Activated CD4-positive, alpha-beta T cell treated with anti-CD3 and anti-CD28 coated beads for 36 hours (primary cell): ENCODE results near the gene LSM11. TPM values are rescaled to one million over a fixed set of nuclear protein-coding genes. Genes with fewer than 3 reads are reported as not detected.

ENCODE experiments used
- ATAC-seq: fragments of 200-7000 bp; cut with Tn5 transposase; one replicate; pipeline ENCODE4 v1.10.0; 2021; ENCODE audit warnings: mild to moderate bottlenecking, moderate library complexity
- CTCF ChIA-PET: fragments of 350-600 bp; sonication (Branson Sonifier 250); formaldehyde crosslinking; loops from one replicate; lab custom pipeline; 2021; ENCODE audit warnings: antibody characterized with exemption; lab: Charles Lee
- POLR2A ChIA-PET: fragments of 350-600 bp; sonication (Branson Sonifier 250); formaldehyde crosslinking; loops from one replicate; lab custom pipeline; 2021; ENCODE audit warnings: antibody characterized with exemption, inconsistent platforms; lab: Charles Lee
- DNase-seq: peaks from one replicate; pipeline ENCODE4 v3.0.0-alpha.2; 2020
- H3K27ac Mint-ChIP-seq: one replicate; pipeline ENCODE4 v1.8.0; 2021; ENCODE audit warnings: mixed read lengths
- H3K27me3 Mint-ChIP-seq: one replicate; pipeline ENCODE4 v1.8.0; 2021; ENCODE audit warnings: mixed read lengths
- H3K36me3 Mint-ChIP-seq: one replicate; pipeline ENCODE4 v1.8.0; 2021; ENCODE audit warnings: low read depth, mixed read lengths
- H3K4me1 Mint-ChIP-seq: one replicate; pipeline ENCODE4 v1.8.0; 2021; ENCODE audit warnings: mixed read lengths
- H3K4me3 Mint-ChIP-seq: one replicate; pipeline ENCODE4 v1.8.0; 2021; ENCODE audit warnings: mild to moderate bottlenecking, moderate library complexity, mixed read lengths
- H3K9me3 Mint-ChIP-seq: one replicate; pipeline ENCODE4 v1.8.0; 2021; ENCODE audit warnings: low read depth, mixed read lengths
- intact Hi-C, 2 experiments: fragments of 100-400 bp; cut with DNase I in 1 of 2; cut with micrococcal nuclease in 1 of 2; formaldehyde crosslinking; loops; one replicate each; pipeline versions ENCODE4 v1.14.2 to v1.15.1; 2022 to 2024; cut with DNase I, micrococcal nuclease
- total RNA-seq, 2 experiments: library from RNA; stranded (reverse); gene quantifications; one replicate each; pipeline ENCODE4 v1.2.3, GENCODE V29; 2021

The LSM11 gene
- total RNA-seq, 2 experiments from 2014 or later = 6.2 to 8.0 TPM

DNA sequence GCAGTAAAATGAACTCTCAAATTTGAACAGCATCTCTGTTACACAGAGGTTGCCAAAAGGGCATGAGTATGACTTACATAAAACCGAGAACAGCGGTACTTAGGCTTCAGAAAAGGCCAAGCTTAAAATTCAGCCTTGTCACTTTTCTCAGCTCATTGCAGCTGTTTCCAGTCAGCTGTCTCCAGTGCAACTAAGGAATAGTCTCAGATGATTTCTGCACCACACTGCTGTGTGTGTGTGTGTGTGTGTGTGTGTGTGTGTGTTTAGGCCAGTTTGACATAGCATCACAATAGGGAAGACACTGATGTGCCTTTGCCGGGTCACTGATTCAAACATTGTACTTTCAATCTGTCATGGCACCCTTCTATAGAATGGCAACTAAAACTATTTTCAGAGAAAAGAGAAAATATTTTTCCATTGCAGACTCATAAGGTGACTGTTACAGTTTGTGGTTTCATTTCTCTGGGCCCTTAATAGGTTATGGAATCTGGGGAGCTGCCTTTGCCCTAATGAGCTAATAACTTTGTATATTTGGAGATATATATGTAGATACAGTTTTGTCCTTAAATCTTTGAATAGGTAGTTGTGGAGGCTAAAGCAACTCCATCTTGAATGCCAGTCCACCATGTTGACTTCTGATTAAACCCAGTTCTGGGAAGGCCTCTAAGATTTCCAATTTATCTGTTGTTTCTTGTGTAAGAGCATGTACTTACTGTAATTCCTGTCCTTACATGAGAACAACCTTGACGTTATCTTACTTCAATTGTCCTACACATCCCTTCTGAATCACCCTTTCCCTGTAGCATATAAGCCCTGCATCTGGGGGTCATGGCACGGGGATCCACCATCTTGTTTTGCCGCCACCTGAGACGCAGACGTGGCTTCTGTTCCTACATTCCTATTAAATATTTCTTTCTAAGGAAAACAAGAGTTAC lies 4.5 kb downstream of the LSM11 start:
- Mint-ChIP-seq H3K4me1 (peaks cover 50% of the 10 kb centered on the region), H3K27ac (peak overlapping the region; percentile 70), H3K9me3 (no peaks in the 10 kb centered on the region), H3K27me3 (no peaks in the 10 kb centered on the region), H3K36me3 (peaks cover 13% of the 10 kb centered on the region), H3K4me3 (no peak overlapping the region)
- DNase-seq = no peak
- ATAC-seq = peak; percentile 20
- CTCF ChIA-PET = interaction anchor here (0.7 to 1.6 kb wide), 7 partner anchors 10 to 316 kb away, joined by 4 to 8 read pairs (median 4); no protein-coding TSS in a partner anchor
- intact Hi-C loops = no loop called here
- POLR2A ChIA-PET = interaction anchor here (0.6 to 1.0 kb wide), 3 partner anchors 151 to 562 kb away, joined by 3 to 6 read pairs (median 3); no protein-coding TSS in a partner anchor

DNA sequence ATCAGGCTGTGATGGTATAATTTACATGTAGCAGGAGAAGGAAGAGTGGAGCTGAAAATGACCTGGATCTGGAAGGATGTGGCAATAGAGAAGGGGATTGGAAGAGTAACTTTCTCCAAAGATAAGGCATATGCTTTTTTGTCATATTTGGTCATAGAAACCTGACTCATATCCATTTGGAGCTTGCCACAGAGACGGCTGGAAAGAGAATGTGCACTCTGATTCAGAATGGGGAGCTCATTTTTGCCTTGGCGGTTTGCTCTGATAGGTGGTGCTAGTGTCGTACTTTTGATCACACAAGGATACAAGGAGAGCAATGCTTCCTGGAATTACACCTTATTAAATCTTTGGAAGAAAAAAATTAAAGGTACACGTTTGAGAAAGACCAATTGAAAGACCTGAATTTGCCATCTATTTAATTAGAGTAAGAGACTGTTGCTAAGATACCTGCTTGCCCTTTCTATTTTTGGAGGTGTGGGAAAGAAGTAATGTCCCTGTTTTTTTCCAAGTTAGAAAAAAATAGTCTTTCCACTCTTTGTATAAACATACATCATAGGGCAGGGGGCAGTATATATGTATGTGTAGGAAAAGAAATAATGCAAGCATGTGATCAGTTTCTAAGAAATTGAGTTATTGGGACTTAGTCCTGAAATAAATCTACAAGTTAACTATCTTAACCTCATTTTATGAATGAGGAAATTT lies 5.4 kb downstream of the LSM11 start:
- intact Hi-C loops = no loop called here
- Mint-ChIP-seq H3K4me1 (peaks cover 49% of the 10 kb centered on the region), H3K27ac (peak overlapping the region; percentile 32), H3K27me3 (no peaks in the 10 kb centered on the region), H3K4me3 (no peak overlapping the region), H3K36me3 (peaks cover 17% of the 10 kb centered on the region), H3K9me3 (no peaks in the 10 kb centered on the region)
- ATAC-seq (peak; percentile 34), DNase-seq (peak; percentile 36)
- POLR2A ChIA-PET = interaction anchor here (0.6 to 0.7 kb wide), 2 partner anchors 18 to 196 kb away, joined by 3 to 5 read pairs; partner anchors contain the start of gene THG1L
- CTCF ChIA-PET = interaction anchor here (0.6 to 1.4 kb wide), 5 partner anchors 11 to 318 kb away, joined by 4 to 5 read pairs (median 4); no protein-coding TSS in a partner anchor

DNA sequence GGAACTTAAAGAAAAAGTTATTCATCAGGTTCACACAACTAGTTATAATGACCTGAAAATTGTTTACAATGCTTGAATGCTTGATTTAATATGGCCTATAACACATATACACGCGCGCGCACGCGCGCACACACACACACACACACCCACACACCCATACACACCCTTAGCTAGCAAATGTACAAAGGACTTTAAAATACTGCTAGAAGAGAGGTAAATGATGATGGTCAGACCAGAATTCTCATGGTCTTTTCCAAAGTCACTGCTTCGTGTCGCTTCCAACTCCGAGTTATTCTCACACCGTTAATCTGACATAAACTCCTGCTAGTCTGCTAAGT lies 5.9 kb downstream of the LSM11 start:
- H3K27ac Mint-ChIP-seq = no peak overlapping the region
- intact Hi-C loops = no loop called here
- H3K27me3 Mint-ChIP-seq = no peaks in the 10 kb centered on the region
- peaks cover 47% of the 10 kb centered on the region for H3K4me1 Mint-ChIP-seq
- H3K9me3 Mint-ChIP-seq = no peaks in the 10 kb centered on the region
- CTCF ChIA-PET = no interaction called here
- no peak for DNase-seq
- POLR2A ChIA-PET = interaction anchor here (0.6 kb wide), 1 partner anchor 16 kb away, joined by 3 read pairs; no protein-coding TSS in a partner anchor
- peaks cover 17% of the 10 kb centered on the region for H3K36me3 Mint-ChIP-seq
- no peak overlapping the region for H3K4me3 Mint-ChIP-seq
- ATAC-seq = no peak

DNA sequence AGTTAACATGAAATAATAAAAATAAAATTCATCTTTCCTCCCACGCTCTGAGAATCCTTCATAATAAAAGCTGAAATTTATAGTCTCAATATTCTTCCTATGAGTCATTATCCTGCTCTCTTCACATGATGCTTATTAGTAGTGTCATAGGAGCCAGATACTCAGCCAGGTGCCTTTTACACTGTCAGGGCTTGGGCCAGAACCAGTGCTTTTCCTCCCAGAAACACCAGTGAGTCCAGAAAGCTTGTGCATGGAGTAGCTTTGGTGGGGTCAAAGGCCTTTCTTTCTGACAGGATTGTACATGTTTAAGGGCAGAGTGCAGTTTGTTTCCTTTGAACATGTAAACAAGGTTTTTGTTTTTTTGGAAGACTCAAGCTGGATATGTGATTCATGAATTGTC lies 6.8 kb downstream of the LSM11 start:
- H3K27me3 Mint-ChIP-seq = no peaks in the 10 kb centered on the region
- H3K27ac Mint-ChIP-seq = no peak overlapping the region
- peaks cover 40% of the 10 kb centered on the region for H3K4me1 Mint-ChIP-seq
- no peaks in the 10 kb centered on the region for H3K9me3 Mint-ChIP-seq
- no peak for DNase-seq
- ChIA-PET POLR2A (no interaction called here), CTCF (interaction anchor here (1.0 to 1.2 kb wide), 2 partner anchors 9 to 12 kb away, joined by 3 to 6 read pairs; no protein-coding TSS in a partner anchor)
- H3K36me3 Mint-ChIP-seq = peaks cover 17% of the 10 kb centered on the region
- peak; percentile 33 for ATAC-seq
- no peak overlapping the region for H3K4me3 Mint-ChIP-seq
- intact Hi-C loops = no loop called here

DNA sequence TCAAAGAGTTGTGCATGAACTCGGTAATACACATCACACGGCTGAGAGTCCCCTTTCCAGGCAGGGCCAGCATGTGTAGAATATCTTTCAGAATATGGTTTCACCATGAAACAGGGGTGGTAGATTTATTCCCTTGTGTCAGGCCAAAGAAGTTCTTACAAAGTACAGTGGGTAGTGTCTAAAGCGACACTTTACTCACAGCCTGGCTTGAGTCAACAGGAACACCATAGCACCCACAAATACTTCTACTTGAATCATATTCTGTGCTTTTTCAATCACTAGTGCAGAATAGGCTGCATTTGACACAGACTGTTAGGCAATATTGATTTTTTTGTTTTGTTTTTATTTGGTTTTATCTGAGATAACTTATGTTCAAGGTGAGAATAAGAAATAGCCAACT lies 12.6 kb downstream of the LSM11 start:
- no peaks in the 10 kb centered on the region for H3K9me3 Mint-ChIP-seq
- ChIA-PET POLR2A (no interaction called here), CTCF (interaction anchor here (1.2 kb wide), 1 partner anchor 13 kb away, joined by 3 read pairs; the partner anchor contains the start of gene LSM11)
- H3K27me3 Mint-ChIP-seq = no peaks in the 10 kb centered on the region
- intact Hi-C loops = no loop called here
- no peak overlapping the region for H3K4me3 Mint-ChIP-seq
- ATAC-seq (no peak), DNase-seq (no peak)
- peaks cover 4% of the 10 kb centered on the region for H3K4me1 Mint-ChIP-seq
- H3K36me3 Mint-ChIP-seq = peaks cover 17% of the 10 kb centered on the region
- H3K27ac Mint-ChIP-seq = no peak overlapping the region

DNA sequence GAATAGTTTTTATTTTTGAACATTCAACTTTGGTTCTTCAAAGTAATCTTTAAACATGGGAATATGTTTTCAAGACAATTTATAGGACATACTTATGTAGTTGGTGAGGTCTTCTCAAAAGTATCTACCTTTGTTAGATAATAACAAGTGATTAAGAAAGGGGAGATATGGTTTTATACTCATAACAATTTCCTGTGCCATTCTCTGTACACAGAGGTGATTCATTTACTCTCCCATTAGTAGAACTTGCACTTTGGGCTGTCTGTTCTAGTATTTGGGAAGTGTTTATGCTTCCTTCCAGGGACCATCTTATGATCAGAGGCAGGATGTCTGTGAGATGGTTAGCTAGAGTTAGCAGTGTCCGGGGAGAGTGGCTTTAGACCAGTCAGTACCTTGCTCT lies 15.2 kb downstream of the LSM11 start:
- ChIA-PET CTCF (interaction anchor here (0.7 to 2.4 kb wide), 10 partner anchors 11 to 327 kb away, joined by 3 to 14 read pairs (median 4); no protein-coding TSS in a partner anchor), POLR2A (no interaction called here)
- Mint-ChIP-seq H3K4me3 (no peak overlapping the region), H3K27ac (no peak overlapping the region), H3K4me1 (peaks cover 7% of the 10 kb centered on the region), H3K9me3 (no peaks in the 10 kb centered on the region), H3K27me3 (no peaks in the 10 kb centered on the region), H3K36me3 (peaks cover 7% of the 10 kb centered on the region)
- DNase-seq (no peak), ATAC-seq (peak; percentile 47)
- intact Hi-C loops = no loop called here

DNA sequence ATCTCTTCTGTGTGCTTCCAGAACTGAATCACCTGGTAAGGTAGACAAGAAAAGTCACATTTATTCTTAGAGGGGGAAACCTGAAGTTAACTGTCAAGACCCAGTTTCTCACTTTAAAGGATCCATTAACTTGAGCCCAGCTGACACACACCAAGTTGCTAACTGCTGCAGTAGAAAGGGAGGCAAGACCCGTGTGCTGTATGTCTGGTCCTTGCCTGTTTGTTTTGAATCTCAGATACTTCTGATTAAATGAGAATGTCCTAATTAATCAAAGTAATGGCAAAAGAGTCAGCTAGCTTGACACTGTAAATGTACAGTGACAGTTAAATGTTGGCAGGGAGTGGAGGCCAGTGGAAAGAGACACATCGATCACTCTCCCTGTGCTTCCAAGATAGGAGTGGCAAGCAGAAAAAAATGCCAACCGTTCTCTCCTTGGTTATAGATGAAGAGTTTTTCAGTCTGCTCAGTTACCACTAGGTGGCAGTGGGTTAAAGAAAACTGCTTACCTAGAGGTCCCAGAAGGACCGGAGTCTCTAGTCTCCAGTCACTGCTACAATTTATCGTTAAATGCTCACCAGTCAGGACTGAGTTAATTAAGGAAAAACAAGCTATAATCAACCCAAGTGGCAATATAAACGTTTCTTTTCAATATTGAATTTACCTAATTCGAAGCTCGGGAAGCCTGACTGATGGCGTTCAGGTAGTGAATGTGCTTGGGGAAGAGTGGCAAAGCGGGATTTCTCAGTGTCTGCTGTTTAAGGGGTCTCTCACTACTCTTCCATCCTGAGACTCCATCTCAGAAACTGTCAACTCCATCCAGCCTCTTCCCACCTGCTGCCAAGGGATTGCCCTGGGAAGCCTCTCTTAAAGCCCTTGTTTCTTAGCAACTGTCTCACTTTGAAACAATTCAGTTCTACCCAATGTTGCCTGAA lies 18.4 kb downstream of the LSM11 start:
- Mint-ChIP-seq H3K4me1 (peaks cover 7% of the 10 kb centered on the region), H3K9me3 (no peaks in the 10 kb centered on the region), H3K36me3 (peaks cover 1% of the 10 kb centered on the region), H3K27me3 (no peaks in the 10 kb centered on the region), H3K4me3 (no peak overlapping the region), H3K27ac (no peak overlapping the region)
- ATAC-seq = peak; percentile 91
- peak; percentile 27 for DNase-seq
- ChIA-PET POLR2A (no interaction called here), CTCF (interaction anchor here (0.5 to 2.7 kb wide), 23 partner anchors 8 to 666 kb away, joined by 3 to 22 read pairs (median 4); partner anchors contain the start of gene THG1L)
- intact Hi-C loops = loop anchor here (1.0 to 2.0 kb wide), 3 partner anchors 187 to 233 kb away; no protein-coding TSS in a partner anchor

DNA sequence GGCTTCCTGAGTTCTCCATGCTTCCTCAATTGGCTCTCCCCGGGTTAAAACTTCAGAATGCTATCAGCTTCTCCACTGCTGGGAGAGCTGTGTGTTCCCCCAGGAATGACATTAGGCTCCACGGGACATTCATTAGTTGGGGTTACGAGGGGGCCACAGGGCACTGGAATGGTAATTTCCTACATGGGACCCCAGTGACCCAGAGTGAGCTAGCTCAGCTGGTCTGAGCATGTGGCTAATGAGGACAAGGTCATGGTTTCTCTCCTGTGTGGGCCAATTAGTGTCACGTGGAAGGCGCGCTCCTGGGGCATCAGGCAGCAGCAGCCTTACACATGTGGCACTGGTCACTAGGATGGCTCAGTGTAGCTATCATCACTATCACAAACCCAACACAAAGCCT lies 21.0 kb downstream of the LSM11 start:
- intact Hi-C loops = no loop called here
- POLR2A ChIA-PET = no interaction called here
- no peak overlapping the region for H3K27ac Mint-ChIP-seq

DNA sequence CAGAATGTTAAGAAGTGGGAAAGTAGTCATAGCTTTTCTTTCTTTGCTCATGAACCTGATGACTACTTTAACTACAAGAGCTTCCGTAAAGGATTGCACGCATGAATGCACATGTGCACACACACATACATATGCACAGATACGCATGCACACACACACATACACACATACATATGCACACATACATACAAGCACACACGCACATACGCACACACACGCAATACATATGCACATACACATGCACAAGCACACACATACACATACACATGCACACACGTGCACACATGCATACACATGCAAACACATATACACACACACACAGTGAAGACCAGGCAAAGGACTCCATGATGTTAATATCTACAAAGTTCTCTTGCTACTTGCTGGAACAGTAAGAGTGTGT lies 22.9 kb downstream of the LSM11 start:
- Mint-ChIP-seq H3K9me3 (no peaks in the 10 kb centered on the region), H3K27me3 (peaks cover 1% of the 10 kb centered on the region), H3K27ac (no peak overlapping the region), H3K36me3 (no peaks in the 10 kb centered on the region), H3K4me1 (peaks cover 5% of the 10 kb centered on the region), H3K4me3 (no peak overlapping the region)
- CTCF ChIA-PET = interaction anchor here (0.6 to 1.7 kb wide), 2 partner anchors 140 to 183 kb away, joined by 3 to 4 read pairs; no protein-coding TSS in a partner anchor
- no peak for ATAC-seq
- DNase-seq = no peak
- intact Hi-C loops = no loop called here
- POLR2A ChIA-PET = interaction anchor here (0.6 kb wide), 1 partner anchor 17 kb away, joined by 3 read pairs; no protein-coding TSS in a partner anchor

More for the DNA sequence above, 21.0 kb downstream of the LSM11 start:
- CTCF ChIA-PET = interaction anchor here (0.8 to 1.7 kb wide), 4 partner anchors 10 to 185 kb away, joined by 3 to 4 read pairs (median 4); no protein-coding TSS in a partner anchor
- DNase-seq = no peak
- ATAC-seq = no peak
- H3K36me3 Mint-ChIP-seq = no peaks in the 10 kb centered on the region
- H3K27me3 Mint-ChIP-seq = no peaks in the 10 kb centered on the region
- no peaks in the 10 kb centered on the region for H3K9me3 Mint-ChIP-seq
- H3K4me3 Mint-ChIP-seq = no peak overlapping the region
- peaks cover 3% of the 10 kb centered on the region for H3K4me1 Mint-ChIP-seq

DNA sequence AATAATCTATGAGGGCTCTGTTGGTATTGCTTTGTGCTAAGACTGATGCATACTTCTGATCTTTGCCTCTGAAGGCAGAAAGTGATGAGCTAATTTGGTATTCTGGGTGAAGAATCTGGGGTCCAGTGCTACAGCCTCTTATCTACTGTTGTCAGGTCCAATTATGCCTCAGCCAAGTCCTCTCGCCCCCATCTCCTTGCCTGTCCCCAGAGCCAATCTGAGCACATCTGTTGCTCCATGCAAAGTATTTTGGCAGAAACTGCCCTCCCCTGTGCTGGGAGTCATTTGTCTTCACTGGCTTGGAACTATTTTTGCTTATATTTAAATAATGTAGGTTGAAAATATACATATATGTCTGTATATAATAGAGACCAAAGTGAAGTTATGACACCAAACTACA lies 23.4 kb downstream of the LSM11 start:
- no peak overlapping the region for H3K27ac Mint-ChIP-seq
- peaks cover 1% of the 10 kb centered on the region for H3K27me3 Mint-ChIP-seq
- intact Hi-C loops = no loop called here
- DNase-seq = no peak
- ChIA-PET CTCF (no interaction called here), POLR2A (interaction anchor here (0.6 kb wide), 1 partner anchor 16 kb away, joined by 3 read pairs; no protein-coding TSS in a partner anchor)
- peaks cover 2% of the 10 kb centered on the region for H3K4me1 Mint-ChIP-seq
- no peak for ATAC-seq
- no peak overlapping the region for H3K4me3 Mint-ChIP-seq
- H3K36me3 Mint-ChIP-seq = no peaks in the 10 kb centered on the region
- H3K9me3 Mint-ChIP-seq = no peaks in the 10 kb centered on the region
